CD4-positive, alpha-beta T cell (primary cell): ENCODE results near the gene TBX15. TPM values are rescaled to one million over a fixed set of nuclear protein-coding genes. Genes with fewer than 3 reads are reported as not detected.

Experiments used
- ATAC-seq: fragments of 200-7000 bp; cut with Tn5 transposase; one replicate; pipeline ENCODE4 v1.10.0; 2022; ENCODE audit warnings: mild to moderate bottlenecking; ENCODE audit not compliant: poor library complexity
- CTCF ChIA-PET: fragments of 350-600 bp; sonication (Branson Sonifier 250); formaldehyde crosslinking; loops from one replicate; lab custom pipeline; 2021; ENCODE audit warnings: antibody characterized with exemption, inconsistent platforms; lab: Charles Lee
- POLR2A ChIA-PET: fragments of 350-600 bp; sonication (Branson Sonifier 250); formaldehyde crosslinking; loops from one replicate; lab custom pipeline; 2021; ENCODE audit warnings: antibody characterized with exemption, inconsistent platforms; lab: Charles Lee
- DNase-seq, 14 experiments: peaks; one replicate each; pipeline ENCODE4 v3.0.0-alpha.2; 2013 to 2020; ENCODE audit warnings: mixed read lengths in 2 of 14
- H3K27ac ChIP-seq, 2 donors: one replicate each; pipeline versions ENCODE4 v1.5.1 to v1.7.0; 2013; ENCODE audit warnings: low read length in 2 of 2, low read depth in 1 of 2, mild to moderate bottlenecking in 1 of 2
- H3K27me3 ChIP-seq, 2 experiments: 1 replicate in 1 of 2; 2 replicates in 1 of 2; pipeline versions ENCODE4 v1.6.1 to v1.7.0; 2013; ENCODE audit warnings: low read length in 2 of 2, control low read depth in 1 of 2, mild to moderate bottlenecking in 1 of 2, moderate library complexity in 1 of 2; ENCODE audit not compliant: insufficient read depth in 2 of 2, control insufficient read depth in 1 of 2
- H3K36me3 ChIP-seq: one replicate; pipeline ENCODE4 v1.6.1; 2013; ENCODE audit warnings: low read length, control low read depth; ENCODE audit not compliant: insufficient read depth
- H3K4me1 ChIP-seq: one replicate; pipeline ENCODE4 v1.6.1; 2013; ENCODE audit warnings: low read length, control low read depth; ENCODE audit not compliant: insufficient read depth
- H3K4me3 ChIP-seq: one replicate; pipeline ENCODE4 v1.5.1; 2013; ENCODE audit warnings: mild to moderate bottlenecking, low read length, moderate library complexity
- H3K9me3 ChIP-seq, 2 experiments: 1 replicate in 1 of 2; 2 replicates in 1 of 2; pipeline versions ENCODE4 v1.6.1 to v1.7.0; 2013; ENCODE audit warnings: low read length in 2 of 2, mild to moderate bottlenecking in 2 of 2, control low read depth in 1 of 2, moderate library complexity in 1 of 2; ENCODE audit not compliant: control insufficient read depth in 1 of 2, insufficient read depth in 1 of 2
- H3K27ac Mint-ChIP-seq: one replicate; pipeline ENCODE4 v1.8.0; 2020; ENCODE audit warnings: mixed read lengths
- H3K27me3 Mint-ChIP-seq: one replicate; pipeline ENCODE4 v1.8.0; 2021; ENCODE audit warnings: mixed read lengths
- H3K36me3 Mint-ChIP-seq: one replicate; pipeline ENCODE4 v1.8.0; 2021; ENCODE audit warnings: low read depth, mixed read lengths
- H3K4me1 Mint-ChIP-seq: one replicate; pipeline ENCODE4 v1.8.0; 2021; ENCODE audit warnings: low read depth, mixed read lengths
- H3K4me3 Mint-ChIP-seq: one replicate; pipeline ENCODE4 v1.8.0; 2020; ENCODE audit warnings: mild to moderate bottlenecking, mixed read lengths
- H3K9me3 Mint-ChIP-seq: one replicate; pipeline ENCODE4 v1.8.0; 2020; ENCODE audit warnings: mixed read lengths
- intact Hi-C, 2 experiments: fragments of 100-400 bp; cut with DNase I in 1 of 2; cut with micrococcal nuclease in 1 of 2; formaldehyde crosslinking; loops; one replicate each; pipeline versions ENCODE4 v1.15.1 to v1.9.0; 2023 to 2025; cut with DNase I, micrococcal nuclease
- total RNA-seq, 174 experiments: library from RNA in 2 of 174; stranded (reverse) in 2 of 174; gene quantifications; one replicate each; pipeline ENCODE4 v1.2.3 and lab custom pipeline; 2021 to 2026
- TF ChIP-seq, protein P1 (sequence below): fragments of 200-600 bp; IDR thresholded peaks from one replicate; pipeline ENCODE4 v1.8.0; 2022; ENCODE audit warnings: antibody characterized with exemption, mild to moderate bottlenecking

TBX15 gene
- total RNA-seq, 2 experiments from 2014 or later, result not detected

DNA sequence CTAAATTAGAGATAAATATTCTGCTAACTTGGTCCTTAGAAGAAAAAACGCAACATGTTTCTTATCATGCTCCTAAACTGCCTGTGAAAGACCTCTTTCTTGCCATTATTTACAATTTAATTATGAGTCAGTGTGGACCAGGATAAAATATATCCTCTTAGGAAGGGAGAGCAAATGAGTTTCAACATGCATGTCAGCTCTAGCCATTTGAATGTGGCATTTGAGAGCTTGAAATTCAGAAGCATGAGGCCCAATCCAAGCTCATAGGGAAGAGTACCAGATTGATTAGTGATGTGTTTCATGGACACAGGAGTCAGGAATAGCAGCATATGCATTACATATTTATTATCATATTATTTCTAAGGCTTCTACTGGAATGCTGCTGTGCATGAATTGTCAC, 39.3 kb downstream of the TBX15 start:
- Mint-ChIP-seq H3K4me1 (no peaks in the 10 kb centered on the region), H3K9me3 (no peaks in the 10 kb centered on the region), H3K27ac (no peak overlapping the region), H3K4me3 (no peak overlapping the region), H3K36me3 (no peaks in the 10 kb centered on the region), H3K27me3 (peaks cover 6% of the 10 kb centered on the region)
- H3K36me3 ChIP-seq, result no peaks in the 10 kb centered on the region
- no peaks in the 10 kb centered on the region for H3K4me1 ChIP-seq
- H3K9me3 ChIP-seq, result peaks cover 0 to 3% of the 10 kb centered on the region in 2 experiments
- ChIA-PET POLR2A (no interaction called here), CTCF (no interaction called here)
- H3K27me3 ChIP-seq, result no peaks in the 10 kb centered on the region
- TF ChIP-seq, protein P1, sequence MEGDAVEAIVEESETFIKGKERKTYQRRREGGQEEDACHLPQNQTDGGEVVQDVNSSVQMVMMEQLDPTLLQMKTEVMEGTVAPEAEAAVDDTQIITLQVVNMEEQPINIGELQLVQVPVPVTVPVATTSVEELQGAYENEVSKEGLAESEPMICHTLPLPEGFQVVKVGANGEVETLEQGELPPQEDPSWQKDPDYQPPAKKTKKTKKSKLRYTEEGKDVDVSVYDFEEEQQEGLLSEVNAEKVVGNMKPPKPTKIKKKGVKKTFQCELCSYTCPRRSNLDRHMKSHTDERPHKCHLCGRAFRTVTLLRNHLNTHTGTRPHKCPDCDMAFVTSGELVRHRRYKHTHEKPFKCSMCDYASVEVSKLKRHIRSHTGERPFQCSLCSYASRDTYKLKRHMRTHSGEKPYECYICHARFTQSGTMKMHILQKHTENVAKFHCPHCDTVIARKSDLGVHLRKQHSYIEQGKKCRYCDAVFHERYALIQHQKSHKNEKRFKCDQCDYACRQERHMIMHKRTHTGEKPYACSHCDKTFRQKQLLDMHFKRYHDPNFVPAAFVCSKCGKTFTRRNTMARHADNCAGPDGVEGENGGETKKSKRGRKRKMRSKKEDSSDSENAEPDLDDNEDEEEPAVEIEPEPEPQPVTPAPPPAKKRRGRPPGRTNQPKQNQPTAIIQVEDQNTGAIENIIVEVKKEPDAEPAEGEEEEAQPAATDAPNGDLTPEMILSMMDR, result no peak
- ATAC-seq (no peak), DNase-seq (no peak)
- H3K4me3 ChIP-seq, result no peak overlapping the region
- intact Hi-C loops, result no loop called here
- no peak overlapping the region for H3K27ac ChIP-seq

DNA sequence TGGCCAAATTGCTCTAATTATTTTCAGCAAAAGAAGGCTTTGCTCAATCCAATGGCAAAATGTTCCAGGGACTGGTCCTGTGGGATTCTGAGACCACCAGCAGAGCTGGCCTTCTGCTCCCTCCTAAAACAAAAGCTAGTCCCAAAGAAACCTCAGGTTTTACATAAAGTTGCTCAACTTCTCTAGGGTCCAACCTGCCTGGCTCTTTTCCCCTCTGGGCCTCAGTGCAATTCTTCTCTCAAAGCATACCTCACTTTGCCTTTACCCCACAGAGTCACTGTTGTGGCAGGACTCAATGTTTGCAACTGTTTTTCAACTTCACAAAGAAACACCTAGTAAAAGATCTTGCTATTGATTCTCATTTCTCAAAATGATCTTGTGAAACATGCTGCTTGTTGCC, 39.8 kb downstream of the TBX15 start:
- Mint-ChIP-seq H3K9me3 (no peaks in the 10 kb centered on the region), H3K27ac (no peak overlapping the region), H3K4me1 (no peaks in the 10 kb centered on the region), H3K4me3 (no peak overlapping the region), H3K27me3 (peaks cover 6% of the 10 kb centered on the region), H3K36me3 (no peaks in the 10 kb centered on the region)
- H3K4me1 ChIP-seq, result no peaks in the 10 kb centered on the region
- intact Hi-C loops, result no loop called here
- H3K27ac ChIP-seq, result no peak overlapping the region
- DNase-seq (no peak), ATAC-seq (no peak)
- H3K9me3 ChIP-seq, result peaks cover 0 to 3% of the 10 kb centered on the region in 2 experiments
- TF ChIP-seq, protein P1, result no peak
- POLR2A ChIA-PET, result no interaction called here
- no peaks in the 10 kb centered on the region for H3K27me3 ChIP-seq
- CTCF ChIA-PET, result no interaction called here
- no peaks in the 10 kb centered on the region for H3K36me3 ChIP-seq
- H3K4me3 ChIP-seq, result no peak overlapping the region

DNA sequence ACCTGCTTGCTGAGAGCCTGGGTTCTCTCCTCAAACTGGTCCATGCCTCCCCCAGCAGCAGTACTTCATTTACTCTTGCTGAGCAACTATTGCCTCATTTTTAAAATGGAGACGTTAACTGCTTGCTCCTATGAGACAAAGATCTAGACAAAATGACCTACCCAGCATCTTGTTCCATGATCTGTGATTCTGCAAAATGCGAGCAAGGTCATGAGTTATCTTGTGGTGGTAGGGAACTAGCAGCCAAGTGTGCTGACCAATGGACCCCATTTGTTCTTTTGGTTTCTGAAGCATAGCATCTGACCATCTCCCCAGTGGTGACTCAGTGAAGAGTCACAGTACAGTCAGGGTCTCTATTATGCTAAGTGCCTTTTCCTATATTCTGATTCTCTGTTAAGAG, 40.4 kb downstream of the TBX15 start:
- no peaks in the 10 kb centered on the region for H3K36me3 ChIP-seq
- ChIA-PET CTCF (no interaction called here), POLR2A (no interaction called here)
- peaks cover 0 to 3% of the 10 kb centered on the region in 2 experiments for H3K9me3 ChIP-seq
- Mint-ChIP-seq H3K9me3 (no peaks in the 10 kb centered on the region), H3K4me1 (no peaks in the 10 kb centered on the region), H3K27ac (no peak overlapping the region), H3K27me3 (peaks cover 6% of the 10 kb centered on the region), H3K4me3 (no peak overlapping the region), H3K36me3 (no peaks in the 10 kb centered on the region)
- H3K27me3 ChIP-seq, result no peaks in the 10 kb centered on the region
- H3K27ac ChIP-seq, result no peak overlapping the region
- no peak overlapping the region for H3K4me3 ChIP-seq
- no peak for ATAC-seq
- TF ChIP-seq, protein P1, result no peak
- no peak for DNase-seq
- no peaks in the 10 kb centered on the region for H3K4me1 ChIP-seq
- intact Hi-C loops, result no loop called here
